Smooth muscle cell (in vitro differentiated cells): Measurements from ENCODE around the gene STAT5B. TPM values are rescaled to one million over a fixed set of nuclear protein-coding genes. Genes with fewer than 3 reads are reported as not detected.

Source experiments
- DNase-seq: peaks from one replicate; lab custom pipeline; 2025; ENCODE audit not compliant: unreplicated experiment; lab: John Stamatoyannopoulos, UW
- H2AFZ ChIP-seq: fragments of 200-600 bp; sonication (generic); 2 replicates; pipeline ENCODE4 v1.6.0; 2016; ENCODE audit warnings: antibody characterized with exemption, low read depth, mild to moderate bottlenecking
- H3F3A ChIP-seq: fragments of 200-600 bp; sonication (generic); 2 replicates; pipeline ENCODE4 v1.6.0; 2017; ENCODE audit warnings: antibody characterized with exemption, low read depth
- H3K27ac ChIP-seq: fragments of 200-600 bp; sonication (generic); 2 replicates; pipeline ENCODE4 v1.5.1; 2016; ENCODE audit warnings: low read depth, mild to moderate bottlenecking
- H3K27me3 ChIP-seq: fragments of 200-600 bp; sonication (generic); 2 replicates; pipeline ENCODE4 v1.6.1; 2016; ENCODE audit warnings: low read depth, mild to moderate bottlenecking
- H3K36me3 ChIP-seq: fragments of 200-600 bp; sonication (generic); 2 replicates; pipeline ENCODE4 v1.5.1; 2016; ENCODE audit warnings: low read depth
- H3K4me1 ChIP-seq: fragments of 200-600 bp; sonication (generic); 2 replicates; pipeline ENCODE4 v1.5.1; 2016; ENCODE audit warnings: low read depth
- H3K4me2 ChIP-seq: fragments of 200-600 bp; sonication (generic); 2 replicates; pipeline ENCODE4 v1.6.0; 2016; ENCODE audit warnings: mild to moderate bottlenecking
- H3K4me3 ChIP-seq: fragments of 200-600 bp; sonication (generic); 2 replicates; pipeline ENCODE4 v1.5.1; 2016; ENCODE audit warnings: mild to moderate bottlenecking
- H3K79me2 ChIP-seq: fragments of 200-600 bp; sonication (generic); 2 replicates; pipeline ENCODE4 v1.6.0; 2016; ENCODE audit warnings: low read depth, mild to moderate bottlenecking
- H3K9ac ChIP-seq: fragments of 200-600 bp; sonication (generic); 2 replicates; pipeline ENCODE4 v1.6.0; 2016; ENCODE audit warnings: low read depth
- H3K9me3 ChIP-seq: fragments of 200-600 bp; sonication (generic); replicated peaks from 2 replicates; pipeline ENCODE4 v1.5.1; 2016; ENCODE audit warnings: low read depth
- H4K20me1 ChIP-seq: fragments of 200-600 bp; sonication (generic); 2 replicates; pipeline ENCODE4 v1.6.0; 2016; ENCODE audit warnings: low read depth
- CTCF ChIP-seq: fragments of 200-600 bp; sonication (generic); IDR thresholded peaks from 2 replicates; pipeline ENCODE4 v1.5.1; 2017; ENCODE audit warnings: borderline replicate concordance, mild to moderate bottlenecking, antibody characterized with exemption; ENCODE audit not compliant: insufficient read depth, poor library complexity, severe bottlenecking
- WGBS: methylation state at CpG from one replicate; pipeline ENCODE4 v1.1.7; 2016; ENCODE audit warnings: low lambda C conversion rate; 5-methylcytosine and 5-hydroxymethylcytosine counted together
- polyA plus RNA-seq: library from polyadenylated mRNA; unstranded; fragments of >200 nt; fragmentation: Nextera tagmentation; extraction: Ambion mirVana; gene quantifications from 2 replicates; pipeline ENCODE4 v1.2.1, GENCODE V29; 2016
- total RNA-seq: library from RNA; depleted of rRNA; stranded (reverse); fragments of >200 nt; gene quantifications from 2 replicates; pipeline ENCODE4 v1.2.3, GENCODE V29; 2014

STAT5B gene
- total and polyA plus RNA-seq, 2 experiments from 2014 or later, result 10.7 to 12.4 TPM

DNA sequence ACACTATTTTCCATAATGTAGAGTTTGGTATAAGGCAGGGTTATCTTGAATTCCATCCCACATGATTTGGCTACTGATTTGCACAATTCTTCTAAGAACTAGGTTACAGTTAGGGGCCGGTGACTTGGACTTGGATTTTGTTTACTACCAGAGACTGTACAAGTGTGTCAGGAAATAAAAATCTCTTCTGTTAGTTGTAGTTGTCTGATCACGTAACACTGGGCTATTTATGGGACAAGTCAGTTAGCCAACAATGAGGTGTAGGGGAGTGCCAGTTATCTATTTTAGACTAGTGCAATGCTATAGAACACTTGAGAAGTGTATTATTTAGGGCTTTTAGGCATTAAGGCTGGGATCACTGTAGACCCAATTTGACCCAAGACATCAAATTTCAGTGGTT, 42.2 kb downstream of the STAT5B start:
- H3K9ac ChIP-seq, result no peak overlapping the region
- TF ChIP-seq CTCF, result no peak
- peaks cover 41% of the 10 kb centered on the region for H3K79me2 ChIP-seq
- no peaks in the 10 kb centered on the region for H3K27me3 ChIP-seq
- no peak for DNase-seq
- no peak overlapping the region for H2AFZ ChIP-seq
- H3F3A ChIP-seq, result no peaks in the 10 kb centered on the region
- H3K36me3 ChIP-seq, result no peaks in the 10 kb centered on the region
- H3K27ac ChIP-seq, result no peak overlapping the region
- WGBS, result 96% methylated on average over 2 of the region's 2 CpGs
- H3K4me2 ChIP-seq, result no peak overlapping the region
- peaks cover 43% of the 10 kb centered on the region for H4K20me1 ChIP-seq
- no peaks in the 10 kb centered on the region for H3K9me3 ChIP-seq
- H3K4me3 ChIP-seq, result no peak overlapping the region
- no peaks in the 10 kb centered on the region for H3K4me1 ChIP-seq

GRCh38 chr17:42233156-42233555, 43.0 kb downstream of the STAT5B start:
- H4K20me1 ChIP-seq, result peaks cover 36% of the 10 kb centered on the region
- WGBS, result 96% methylated on average over 5 of the region's 5 CpGs
- H3K4me1 ChIP-seq, result no peaks in the 10 kb centered on the region
- H3K27ac ChIP-seq, result no peak overlapping the region
- no peak overlapping the region for H3K4me2 ChIP-seq
- H3F3A ChIP-seq, result no peaks in the 10 kb centered on the region
- DNase-seq, result no peak
- peaks cover 37% of the 10 kb centered on the region for H3K79me2 ChIP-seq
- H3K27me3 ChIP-seq, result no peaks in the 10 kb centered on the region
- no peak overlapping the region for H3K9ac ChIP-seq
- no peak overlapping the region for H2AFZ ChIP-seq
- no peak overlapping the region for H3K4me3 ChIP-seq
- no peaks in the 10 kb centered on the region for H3K9me3 ChIP-seq
- H3K36me3 ChIP-seq, result no peaks in the 10 kb centered on the region
- TF ChIP-seq CTCF, result no peak

DNA sequence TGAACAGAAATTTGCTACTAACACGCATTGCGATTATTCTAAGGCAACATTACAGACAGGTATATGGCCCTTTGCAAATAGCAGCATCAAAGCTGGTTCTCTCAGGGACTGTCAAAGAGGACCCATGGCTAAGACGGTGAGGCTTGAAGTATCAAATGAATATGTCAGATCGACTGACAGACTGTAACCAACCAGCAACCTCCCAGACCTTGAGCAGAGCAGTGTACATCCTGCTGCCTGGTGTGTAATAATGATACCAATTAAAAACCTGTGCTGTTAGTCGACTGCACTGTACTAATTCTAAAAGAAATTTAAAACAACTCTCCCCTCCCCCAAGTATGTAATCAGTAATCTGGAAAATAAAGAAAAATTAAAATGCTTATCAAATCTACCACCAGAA, 46.0 kb downstream of the STAT5B start:
- Histone ChIP-seq H3K36me3 (no peaks in the 10 kb centered on the region), H4K20me1 (peaks cover 30% of the 10 kb centered on the region), H2AFZ (no peak overlapping the region), H3K4me1 (no peaks in the 10 kb centered on the region), H3K4me3 (no peak overlapping the region), H3K79me2 (peaks cover 15% of the 10 kb centered on the region), H3K9me3 (no peaks in the 10 kb centered on the region), H3K27me3 (no peaks in the 10 kb centered on the region), H3K27ac (no peak overlapping the region), H3K4me2 (no peak overlapping the region), H3K9ac (no peak overlapping the region), H3F3A (no peaks in the 10 kb centered on the region)
- WGBS, result 95% methylated on average over 5 of the region's 5 CpGs
- no peak for DNase-seq
- TF ChIP-seq CTCF, result no peak

DNA sequence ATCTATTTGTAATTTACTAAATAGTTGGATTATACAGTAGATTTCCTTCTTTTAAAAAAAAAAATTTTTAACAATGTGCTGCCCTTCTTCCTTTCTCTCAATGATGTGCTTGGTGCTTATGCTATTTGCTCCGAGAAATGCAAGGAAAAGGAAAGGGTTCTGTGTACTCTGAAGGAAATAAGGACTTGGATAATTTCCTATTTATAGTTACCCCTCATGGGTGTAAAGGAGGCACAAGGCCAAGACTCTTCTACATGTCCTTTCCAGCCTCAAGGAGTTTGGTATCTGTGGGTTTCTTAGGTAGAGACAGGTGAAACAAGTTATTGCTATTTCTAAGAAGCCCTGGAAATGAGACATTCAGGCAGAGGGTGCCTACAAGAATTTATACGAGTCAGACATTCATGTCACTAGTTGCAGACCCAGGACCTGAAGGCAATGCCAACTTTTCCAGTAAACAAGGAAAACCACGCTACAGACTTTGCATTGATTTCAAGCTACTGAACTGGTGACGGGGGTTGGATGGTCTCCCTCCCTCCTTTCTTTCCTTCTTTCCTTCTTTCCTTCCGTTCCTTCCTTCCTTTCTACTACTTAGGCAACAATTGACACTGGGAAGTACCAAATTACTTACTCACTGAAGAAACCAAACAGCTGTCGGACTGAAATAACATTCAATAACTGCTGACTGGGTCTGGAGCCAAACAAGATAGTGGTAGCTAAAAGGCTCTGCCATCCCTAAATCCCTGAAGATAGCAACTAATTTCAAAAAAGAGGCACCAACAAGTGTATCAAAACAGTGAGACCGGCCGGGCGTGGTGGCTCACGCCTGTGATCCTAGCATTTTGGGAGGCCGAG, 48.1 kb downstream of the STAT5B start:
- Histone ChIP-seq H3F3A (no peaks in the 10 kb centered on the region), H3K4me3 (no peak overlapping the region), H3K79me2 (peaks cover 13% of the 10 kb centered on the region), H3K9ac (no peak overlapping the region), H4K20me1 (peaks cover 19% of the 10 kb centered on the region), H3K27me3 (no peaks in the 10 kb centered on the region), H3K4me1 (no peaks in the 10 kb centered on the region), H2AFZ (no peak overlapping the region), H3K27ac (no peak overlapping the region), H3K36me3 (no peaks in the 10 kb centered on the region), H3K9me3 (no peaks in the 10 kb centered on the region), H3K4me2 (no peak overlapping the region)
- no peak for DNase-seq
- WGBS, result 89% methylated on average over 11 of the region's 11 CpGs
- no peak for TF ChIP-seq CTCF
